BE2C (cell line): ENCODE results near the gene DRC7.

ENCODE experiments used
- DNase-seq: peaks from one replicate; pipeline ENCODE4 v3.0.0-alpha.2; 2020
- H3K27me3 ChIP-seq: fragments of 250-450 bp; sonication (Bioruptor Pico); 2 replicates; pipeline ENCODE4 v1.5.1; 2020; ENCODE audit warnings: mild to moderate bottlenecking
- H3K36me3 ChIP-seq: fragments of 250-450 bp; sonication (Bioruptor Pico); 2 replicates; pipeline ENCODE4 v1.5.1; 2020; ENCODE audit warnings: mild to moderate bottlenecking
- H3K4me1 ChIP-seq: fragments of 250-450 bp; sonication (Bioruptor Pico); 2 replicates; pipeline ENCODE4 v1.5.1; 2020
- H3K4me3 ChIP-seq: 2 replicates; pipeline ENCODE4 v1.5.1; 2011; ENCODE audit warnings: low read depth, low read length
- H3K9me3 ChIP-seq: fragments of 250-450 bp; sonication (Bioruptor Pico); 2 replicates; pipeline ENCODE4 v1.5.1; 2020
- CTCF ChIP-seq: IDR thresholded peaks from 2 replicates; pipeline ENCODE4 v1.5.1; 2012; ENCODE audit warnings: mild to moderate bottlenecking, low read depth, low read length

Gene DRC7

GRCh38 chr16:57739756-57740422 lies 45.3 kb downstream of the DRC7 start:
- H3K9me3 ChIP-seq: no peaks in the 10 kb centered on the region
- H3K36me3 ChIP-seq: peaks cover 29% of the 10 kb centered on the region
- DNase-seq: no peak
- no peak for TF ChIP-seq CTCF
- H3K4me3 ChIP-seq: no peak overlapping the region
- H3K4me1 ChIP-seq: no peaks in the 10 kb centered on the region
- H3K27me3 ChIP-seq: no peaks in the 10 kb centered on the region

GRCh38 chr16:57740423-57741071 lies 45.9 kb downstream of the DRC7 start:
- H3K27me3 ChIP-seq: no peaks in the 10 kb centered on the region
- TF ChIP-seq CTCF: no peak
- H3K9me3 ChIP-seq: no peaks in the 10 kb centered on the region
- DNase-seq: no peak
- H3K4me3 ChIP-seq: no peak overlapping the region
- H3K36me3 ChIP-seq: peaks cover 29% of the 10 kb centered on the region
- H3K4me1 ChIP-seq: no peaks in the 10 kb centered on the region

GRCh38 chr16:57741660-57742191 lies 47.1 kb downstream of the DRC7 start:
- Histone ChIP-seq H3K9me3 (no peaks in the 10 kb centered on the region), H3K27me3 (no peaks in the 10 kb centered on the region), H3K4me1 (no peaks in the 10 kb centered on the region), H3K36me3 (peaks cover 29% of the 10 kb centered on the region), H3K4me3 (no peak overlapping the region)
- DNase-seq: no peak
- no peak for TF ChIP-seq CTCF

GRCh38 chr16:57742543-57742942 lies 47.9 kb downstream of the DRC7 start:
- DNase-seq: no peak
- Histone ChIP-seq H3K36me3 (peaks cover 28% of the 10 kb centered on the region), H3K9me3 (no peaks in the 10 kb centered on the region), H3K4me3 (no peak overlapping the region), H3K4me1 (no peaks in the 10 kb centered on the region), H3K27me3 (no peaks in the 10 kb centered on the region)
- TF ChIP-seq CTCF: no peak

GRCh38 chr16:57743458-57743857 lies 48.9 kb downstream of the DRC7 start:
- H3K4me3 ChIP-seq: no peak overlapping the region
- H3K36me3 ChIP-seq: peaks cover 27% of the 10 kb centered on the region
- TF ChIP-seq CTCF: no peak
- no peaks in the 10 kb centered on the region for H3K9me3 ChIP-seq
- H3K4me1 ChIP-seq: no peaks in the 10 kb centered on the region
- DNase-seq: no peak
- H3K27me3 ChIP-seq: no peaks in the 10 kb centered on the region
